Uterus (tissue), 2 donors: Measurements from ENCODE around the gene PDK3.

Experiments used
- CTCF ChIP-seq, 4 experiments: fragments of 200-600 bp in 2 of 4; fragments of 450-650 bp in 2 of 4; sonication (generic) in 2 of 4; IDR thresholded peaks; one replicate each; pipeline ENCODE4 v1.5.1; 2016 to 2019; ENCODE audit warnings: antibody characterized with exemption in 4 of 4, mild to moderate bottlenecking in 2 of 4, moderate library complexity in 1 of 4
- POLR2A ChIP-seq, 2 donors: fragments of 450-650 bp; IDR thresholded peaks; one replicate each; pipeline ENCODE4 v1.6.1; 2016; ENCODE audit warnings: antibody characterized with exemption in 2 of 2, mild to moderate bottlenecking in 1 of 2, moderate library complexity in 1 of 2

GRCh38 chrX:24427747-24428019 is 37.4 kb upstream of the PDK3 start:
- TF ChIP-seq CTCF (IDR thresholded peaks at IDR 0.05) (no peak), POLR2A (IDR thresholded peaks at IDR 0.05) (no peak)
